HCT116 (cell line): ENCODE results near the gene NUP210. TPM values are rescaled to one million over a fixed set of nuclear protein-coding genes. Genes with fewer than 3 reads are reported as not detected.

Source experiments
- ATAC-seq: fragments of 200-7000 bp; cut with Tn5 transposase; 2 replicates; pipeline ENCODE4 v1.9.1; 2020; ENCODE audit warnings: mild to moderate bottlenecking, moderate library complexity
- BruUV-seq: library from RNA; stranded (reverse); fragments of 400-500 nt; replicated peaks from 2 replicates; lab custom pipeline; 2021; lab: Mats Ljungman, UMichigan
- CTCF ChIA-PET: fragments of 300-600 bp; sonication (Branson Sonifier 250); formaldehyde crosslinking; loops from one replicate; lab custom pipeline; 2021; ENCODE audit warnings: antibody characterized with exemption; lab: Charles Lee
- POLR2A ChIA-PET: fragments of 300-600, 350-600 bp; sonication (Branson Sonifier 250); formaldehyde crosslinking; loops from one replicate; lab custom pipeline; 2021; ENCODE audit warnings: antibody characterized with exemption; lab: Charles Lee
- RAD21 ChIA-PET, 2 experiments: fragments of 300-600 bp; sonication (Branson Sonifier 250); formaldehyde crosslinking; loops; one replicate each; lab custom pipeline; 2023; ENCODE audit warnings: low total read pairs in 2 of 2; ENCODE audit not compliant: uncharacterized antibody in 2 of 2, unreplicated experiment in 2 of 2, low non-redundant PET in 1 of 2; lab: Charles Lee
- DNase-seq: peaks from one replicate; pipeline ENCODE4 v3.0.0-alpha.2; 2010; ENCODE audit warnings: low read depth, low spot score
- H2AFZ ChIP-seq: fragments of 200-600 bp; shearing (Covaris generic), sonication (generic); 2 replicates; pipeline ENCODE4 v1.6.1; 2017; ENCODE audit warnings: low read depth, mixed run types, mixed read lengths, antibody characterized with exemption, low read length; ENCODE audit not compliant: poor library complexity, severe bottlenecking
- H3K27ac ChIP-seq: 2 replicates; pipeline ENCODE4 v1.5.1; 2012; ENCODE audit warnings: low read depth, low read length
- H3K27me3 ChIP-seq: fragments of 200-600 bp; sonication (generic); 2 replicates; pipeline ENCODE4 v1.6.1; 2016; ENCODE audit warnings: mixed run types, low read length, mixed read lengths; ENCODE audit not compliant: insufficient read depth
- H3K36me3 ChIP-seq, 2 experiments: fragments of 200-500 bp in 1 of 2; fragments of 200-600 bp in 1 of 2; sonication (Bioruptor generic) in 1 of 2; sonication (generic) in 1 of 2; 2 replicates each; pipeline versions ENCODE4 v1.5.1 to v1.6.1; 2014 to 2016; ENCODE audit warnings: low read length in 2 of 2, inconsistent platforms in 1 of 2, mixed read lengths in 1 of 2, mixed run types in 1 of 2; ENCODE audit not compliant: insufficient read depth in 2 of 2, control insufficient read depth in 1 of 2
- H3K4me1 ChIP-seq, 2 experiments: fragments of 200-600 bp in 1 of 2; sonication (generic) in 1 of 2; 2 replicates each; pipeline versions ENCODE4 v1.5.1 to v1.6.1; 2012 to 2017; ENCODE audit warnings: low read length in 2 of 2, inconsistent platforms in 1 of 2, mild to moderate bottlenecking in 1 of 2, mixed read lengths in 1 of 2, mixed run types in 1 of 2, moderate library complexity in 1 of 2; ENCODE audit not compliant: insufficient read depth in 2 of 2, control insufficient read depth in 1 of 2
- H3K4me2 ChIP-seq: fragments of 200-600 bp; sonication (generic); 2 replicates; pipeline ENCODE4 v1.6.1; 2017; ENCODE audit warnings: mixed run types, low read length, mixed read lengths
- H3K4me3 ChIP-seq, 2 experiments: fragments of 200-600 bp in 1 of 2; sonication (generic) in 1 of 2; replicated peaks in 1 of 2; 2 replicates each; pipeline ENCODE4 v1.5.1; 2011 to 2016; ENCODE audit warnings: low read length in 2 of 2, control low read depth in 1 of 2, low read depth in 1 of 2, mild to moderate bottlenecking in 1 of 2, mixed read lengths in 1 of 2, mixed run types in 1 of 2
- H3K79me2 ChIP-seq: fragments of 200-600 bp; sonication (generic); 2 replicates; pipeline ENCODE4 v1.6.1; 2017; ENCODE audit warnings: mild to moderate bottlenecking, mixed run types, low read length, moderate library complexity, mixed read lengths; ENCODE audit not compliant: insufficient read depth
- H3K9ac ChIP-seq: fragments of 200-600 bp; sonication (generic); 2 replicates; pipeline ENCODE4 v1.6.1; 2016; ENCODE audit warnings: low read length, mixed read lengths
- H3K9me2 ChIP-seq: fragments of 200-600 bp; sonication (generic), shearing (Covaris generic); 2 replicates; pipeline ENCODE4 v1.6.1; 2017; ENCODE audit warnings: mixed run types, mild to moderate bottlenecking, moderate library complexity; ENCODE audit not compliant: insufficient read depth
- H3K9me3 ChIP-seq, 2 experiments: fragments of 200-500 bp in 1 of 2; fragments of 200-600 bp in 1 of 2; sonication (Bioruptor generic) in 1 of 2; sonication (generic) in 1 of 2; 2 replicates each; pipeline ENCODE4 v1.6.1; 2014 to 2017; ENCODE audit warnings: low read length in 2 of 2, mixed read lengths in 2 of 2, inconsistent platforms in 1 of 2, low read depth in 1 of 2, mild to moderate bottlenecking in 1 of 2, mixed run types in 1 of 2, moderate library complexity in 1 of 2; ENCODE audit not compliant: control insufficient read depth in 1 of 2, insufficient read depth in 1 of 2
- H4K20me1 ChIP-seq: fragments of 200-600 bp; sonication (generic), shearing (Covaris generic); 2 replicates; pipeline ENCODE4 v1.6.1; 2017; ENCODE audit warnings: mixed run types, mild to moderate bottlenecking, moderate library complexity; ENCODE audit not compliant: insufficient read depth
- ATF3 ChIP-seq: IDR thresholded peaks from 2 replicates; pipeline ENCODE4 v1.6.1; 2012
- CEBPB ChIP-seq: IDR thresholded peaks from 2 replicates; pipeline ENCODE4 v1.6.1; 2012; ENCODE audit warnings: low read depth
- EGR1 ChIP-seq: IDR thresholded peaks from 2 replicates; pipeline ENCODE4 v1.6.1; 2012; ENCODE audit warnings: low read depth
- EZH2phosphoT487 ChIP-seq: fragments of 200-600 bp; IDR thresholded peaks from 2 replicates; pipeline ENCODE4 v1.6.1; 2018; ENCODE audit warnings: antibody characterized with exemption, borderline replicate concordance
- REST ChIP-seq: IDR thresholded peaks from 2 replicates; pipeline ENCODE4 v1.6.1; 2012; ENCODE audit warnings: low read depth
- SP1 ChIP-seq: IDR thresholded peaks from 2 replicates; pipeline ENCODE4 v1.6.1; 2012; ENCODE audit warnings: low read depth
- TCF7L2 ChIP-seq: IDR thresholded peaks from 2 replicates; pipeline ENCODE4 v1.7.0; 2011; ENCODE audit warnings: borderline replicate concordance, inconsistent platforms; ENCODE audit not compliant: insufficient read depth, insufficient read length; ENCODE audit errors: extremely low read depth
- YY1 ChIP-seq: IDR thresholded peaks from 2 replicates; pipeline ENCODE4 v1.6.1; 2011; ENCODE audit warnings: low read length, low read depth, moderate library complexity, mild to moderate bottlenecking; ENCODE audit not compliant: insufficient replicate concordance; ENCODE audit errors: extremely low read depth
- ZBTB33 ChIP-seq: IDR thresholded peaks from 2 replicates; pipeline ENCODE4 v1.6.1; 2011; ENCODE audit warnings: mild to moderate bottlenecking, low read length, moderate library complexity; ENCODE audit not compliant: insufficient replicate concordance; ENCODE audit errors: extremely low read depth
- ZNF274 ChIP-seq: fragments of 200-500 bp; sonication (Bioruptor generic); IDR thresholded peaks from 2 replicates; pipeline ENCODE4 v1.6.1; 2014; ENCODE audit warnings: mild to moderate bottlenecking, low read depth, low read length, inconsistent platforms
- intact Hi-C: fragments of 100-400 bp; cut with micrococcal nuclease; formaldehyde crosslinking; loops from 2 replicates; pipeline ENCODE4 v1.10.0; 2022
- total RNA-seq: library from RNA; stranded (reverse); gene quantifications from one replicate; pipeline ENCODE4 v1.2.1, GENCODE V29; 2021; ENCODE audit not compliant: unreplicated experiment

NUP210 gene
- total RNA-seq, 1 experiment from 2014 or later, result 74.9 TPM

- ATAC-seq (no peak), DNase-seq (no peak)
- Histone ChIP-seq H3K9me2 (no peaks in the 10 kb centered on the region), H3K4me1 (no peaks in the 10 kb centered on the region), H3K36me3 (peaks cover 5 to 11% of the 10 kb centered on the region in 2 experiments; a peak in 3 of 4 replicates), H3K4me3 (no peak overlapping the region), H3K4me2 (no peak overlapping the region), H3K79me2 (no peaks in the 10 kb centered on the region), H3K9ac (no peak overlapping the region), H3K27ac (no peak overlapping the region), H3K27me3 (no peaks in the 10 kb centered on the region), H3K9me3 (no peaks in the 10 kb centered on the region), H4K20me1 (no peaks in the 10 kb centered on the region), H2AFZ (no peak overlapping the region)
- RAD21 ChIA-PET, result no interaction called here
- POLR2A ChIA-PET, result no interaction called here
- intact Hi-C loops, result no loop called here
- BruUV-seq, result no TSS peak
- CTCF ChIA-PET, result no interaction called here
- TF ChIP-seq TCF7L2 (no peak), ZNF274 (no peak), CEBPB (no peak), SP1 (no peak), EZH2phosphoT487 (no peak), REST (no peak), ATF3 (no peak), YY1 (no peak), EGR1 (no peak), ZBTB33 (no peak)
Observed at GRCh38 chr3:13343601-13344000, 76.5 kb downstream of the NUP210 start.
